Measurements from ENCODE around the gene RFXANK.
"Not testable (repeated sequence)": the region's sequence is repeated elsewhere in the genome, so short reads cannot be mapped to it uniquely, and the experiment has no call there.

RFXANK gene

GRCh38 chr19:19206938-19207337, 14.9 kb downstream of the RFXANK start:
- DNase-seq, result no peak

GRCh38 chr19:19207637-19208572, 15.8 kb downstream of the RFXANK start:
- no peak for DNase-seq

- DNase-seq, result peak; percentile 27
Measured at GRCh38 chr19:19209372-19209771, 17.3 kb downstream of the RFXANK start.

GRCh38 chr19:19211499-19212420, 19.7 kb downstream of the RFXANK start, which contains the start of gene NCAN:
TSS of gene NCAN (plus strand) at chr19:19211958. CDS start at chr19:19216954, 4,996 bp downstream.
- no peak for DNase-seq

- DNase-seq, result no peak
Measured at GRCh38 chr19:19212916-19213315, 20.9 kb downstream of the RFXANK start.

GRCh38 chr19:19213426-19214158, 21.5 kb downstream of the RFXANK start:
- DNase-seq, result no peak

GRCh38 chr19:19214159-19214490, 22.1 kb downstream of the RFXANK start:
- no peak for DNase-seq

- DNase-seq, result no peak
Measured at GRCh38 chr19:19214892-19215291, 22.8 kb downstream of the RFXANK start.

- DNase-seq, result no peak
Measured at GRCh38 chr19:19215792-19216191, 23.7 kb downstream of the RFXANK start.

- no peak for DNase-seq
Measured at GRCh38 chr19:19217099-19217498, 25.0 kb downstream of the RFXANK start.

GRCh38 chr19:19218911-19219310, 26.9 kb downstream of the RFXANK start:
- DNase-seq, result no peak

- DNase-seq, result not testable (repeated sequence)
Measured at GRCh38 chr19:19221000-19221399, 28.9 kb downstream of the RFXANK start.

GRCh38 chr19:19223060-19223459, 31.0 kb downstream of the RFXANK start:
- DNase-seq, result no peak

GRCh38 chr19:19223636-19224035, 31.6 kb downstream of the RFXANK start:
- DNase-seq, result no peak

GRCh38 chr19:19224150-19224851, 32.2 kb downstream of the RFXANK start:
- DNase-seq, result no peak

GRCh38 chr19:19224852-19225494, 32.9 kb downstream of the RFXANK start:
- no peak for DNase-seq

GRCh38 chr19:19226204-19226603, 34.1 kb downstream of the RFXANK start:
- no peak for DNase-seq

- no peak for DNase-seq
Measured at GRCh38 chr19:19226663-19227062, 34.6 kb downstream of the RFXANK start.

GRCh38 chr19:19227217-19227616, 35.2 kb downstream of the RFXANK start:
- no peak for DNase-seq

GRCh38 chr19:19229701-19230100, 37.6 kb downstream of the RFXANK start:
- no peak for DNase-seq

- peak; percentile 65 for DNase-seq
Measured at GRCh38 chr19:19230999-19231398, 38.9 kb downstream of the RFXANK start.

- peak; percentile 61 for DNase-seq
Measured at GRCh38 chr19:19232261-19232721, 40.2 kb downstream of the RFXANK start.

All from NCI-H524 treated with DMSO at 0.1 percent for 48 hours (cell line).